Loucy (cell line): ENCODE measurements around the gene EPB41L2.

ENCODE experiments used
- EZH2phosphoT487 ChIP-seq: fragments of 200-600 bp; IDR thresholded peaks from 2 replicates; pipeline ENCODE4 v1.6.1; 2018; ENCODE audit warnings: antibody characterized with exemption, mild to moderate bottlenecking, moderate library complexity, borderline replicate concordance
- TF ChIP-seq, protein P1 (sequence below): fragments of 200-600 bp; sonication (generic); conservative IDR thresholded peaks from 2 replicates; pipeline ENCODE4 v1.5.1; 2014; ENCODE audit warnings: mild to moderate bottlenecking, antibody characterized with exemption, low read length

DNA sequence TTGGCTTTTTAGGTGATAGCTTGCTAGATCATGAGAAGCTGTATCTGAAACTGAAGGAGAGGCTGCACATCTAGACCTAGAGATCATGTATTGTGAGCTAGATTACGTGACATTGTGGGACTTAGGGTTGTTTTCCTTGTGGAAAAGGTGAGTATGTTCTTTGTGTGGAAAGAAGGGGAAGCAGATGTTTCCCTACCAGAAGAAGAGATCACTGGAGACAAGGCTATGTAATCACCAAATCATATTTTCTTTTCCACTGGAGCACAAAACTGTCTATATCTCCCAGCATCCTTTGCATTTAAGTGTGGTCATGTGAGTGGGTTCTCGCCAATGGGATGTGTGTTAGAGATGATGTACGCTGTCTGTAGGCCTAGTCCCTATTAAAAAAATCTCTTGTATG lies 7.0 kb upstream of the EPB41L2 start:
- TF ChIP-seq, protein P1, sequence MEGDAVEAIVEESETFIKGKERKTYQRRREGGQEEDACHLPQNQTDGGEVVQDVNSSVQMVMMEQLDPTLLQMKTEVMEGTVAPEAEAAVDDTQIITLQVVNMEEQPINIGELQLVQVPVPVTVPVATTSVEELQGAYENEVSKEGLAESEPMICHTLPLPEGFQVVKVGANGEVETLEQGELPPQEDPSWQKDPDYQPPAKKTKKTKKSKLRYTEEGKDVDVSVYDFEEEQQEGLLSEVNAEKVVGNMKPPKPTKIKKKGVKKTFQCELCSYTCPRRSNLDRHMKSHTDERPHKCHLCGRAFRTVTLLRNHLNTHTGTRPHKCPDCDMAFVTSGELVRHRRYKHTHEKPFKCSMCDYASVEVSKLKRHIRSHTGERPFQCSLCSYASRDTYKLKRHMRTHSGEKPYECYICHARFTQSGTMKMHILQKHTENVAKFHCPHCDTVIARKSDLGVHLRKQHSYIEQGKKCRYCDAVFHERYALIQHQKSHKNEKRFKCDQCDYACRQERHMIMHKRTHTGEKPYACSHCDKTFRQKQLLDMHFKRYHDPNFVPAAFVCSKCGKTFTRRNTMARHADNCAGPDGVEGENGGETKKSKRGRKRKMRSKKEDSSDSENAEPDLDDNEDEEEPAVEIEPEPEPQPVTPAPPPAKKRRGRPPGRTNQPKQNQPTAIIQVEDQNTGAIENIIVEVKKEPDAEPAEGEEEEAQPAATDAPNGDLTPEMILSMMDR, result no peak
- TF ChIP-seq EZH2phosphoT487, result no peak
